ENCODE data around the gene UBFD1.
"Not testable (repeated sequence)": the region's sequence is repeated elsewhere in the genome, so short reads cannot be mapped to it uniquely, and the experiment has no call there.

Gene UBFD1

DNA sequence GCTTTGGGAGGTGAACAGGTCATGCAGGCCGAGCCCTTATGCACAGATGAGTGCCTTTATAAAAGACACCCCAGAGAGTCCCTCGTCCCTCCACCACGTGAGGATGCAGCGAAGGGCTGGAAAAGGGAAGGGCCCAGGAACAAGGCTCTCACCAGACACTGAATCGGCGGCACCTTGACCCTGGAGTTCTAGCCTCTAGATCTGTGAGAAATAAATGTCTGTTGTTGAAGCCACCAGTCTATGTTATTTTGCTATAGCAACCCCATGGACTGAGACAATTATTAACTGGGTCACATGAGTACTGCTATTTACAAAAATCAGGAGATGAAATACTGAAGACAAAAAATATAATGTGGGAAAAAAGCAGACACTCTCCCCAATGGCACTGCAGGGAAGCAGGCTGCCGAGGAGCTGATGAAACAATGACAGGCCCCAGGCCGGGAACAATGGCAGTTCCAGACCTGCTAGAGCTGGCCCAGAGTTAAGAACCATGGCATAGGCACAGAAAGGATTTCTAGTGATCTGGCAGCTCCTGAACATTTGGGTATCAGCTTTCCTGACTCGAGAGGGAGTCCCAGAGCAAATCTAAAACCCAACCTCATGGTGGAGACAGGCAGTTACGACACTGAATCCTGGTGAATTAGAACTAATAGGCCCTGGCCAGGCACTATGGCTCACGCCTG, 29.4 kb upstream of the UBFD1 start:
- DNase-seq = no peak

DNA sequence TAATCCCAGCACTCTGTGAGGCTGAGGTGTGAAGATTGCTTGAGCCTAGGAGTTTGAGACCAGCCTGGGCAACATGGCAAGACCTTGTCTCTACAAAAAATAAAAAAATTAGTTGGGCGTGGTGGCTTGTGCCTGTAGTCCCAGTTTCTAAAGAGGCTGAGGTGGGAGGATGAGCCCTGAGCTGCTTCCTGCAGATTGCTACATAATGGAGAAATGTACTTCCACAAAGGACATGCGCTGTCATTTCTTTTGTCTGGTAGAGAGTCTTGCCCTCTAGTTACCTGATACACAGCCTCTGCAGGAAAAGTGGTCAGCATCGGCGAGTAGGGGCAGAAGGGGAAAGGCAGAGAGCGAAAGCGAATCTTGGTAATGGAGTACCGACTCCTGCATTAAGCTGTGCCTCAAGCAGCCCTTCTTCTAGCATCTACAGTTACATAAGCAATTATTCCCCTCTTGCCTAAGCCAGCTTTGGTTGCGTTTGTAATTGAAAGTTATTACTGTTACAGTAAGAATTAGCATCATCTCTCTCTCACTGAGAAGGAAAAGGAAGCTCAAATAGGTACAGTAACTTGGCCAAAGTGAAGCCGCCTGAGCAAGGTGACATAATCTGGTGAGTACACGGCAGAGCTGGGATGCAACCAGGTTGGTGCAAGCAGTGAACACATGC, 28.8 kb upstream of the UBFD1 start:
- DNase-seq = no peak

DNA sequence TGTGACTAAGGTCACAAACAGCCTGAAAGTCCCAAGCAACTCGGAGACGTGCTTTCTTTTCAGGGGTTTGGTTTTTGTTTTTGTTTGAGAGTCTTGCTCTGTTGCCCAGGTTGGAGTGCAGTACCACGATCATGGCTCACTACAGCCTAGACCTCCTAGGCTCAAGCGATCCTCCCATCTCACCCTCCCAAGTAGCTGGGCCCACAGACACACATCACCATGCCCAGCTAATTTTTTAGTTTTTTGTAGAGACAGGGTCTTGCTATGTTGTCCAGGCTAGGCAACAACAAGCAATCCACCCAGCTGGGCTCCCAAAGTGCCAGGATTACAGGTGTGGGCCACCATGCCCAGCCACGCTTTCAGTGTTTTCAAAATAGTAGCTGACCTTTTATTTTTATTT, 27.5 kb upstream of the UBFD1 start:
- DNase-seq = no peak

DNA sequence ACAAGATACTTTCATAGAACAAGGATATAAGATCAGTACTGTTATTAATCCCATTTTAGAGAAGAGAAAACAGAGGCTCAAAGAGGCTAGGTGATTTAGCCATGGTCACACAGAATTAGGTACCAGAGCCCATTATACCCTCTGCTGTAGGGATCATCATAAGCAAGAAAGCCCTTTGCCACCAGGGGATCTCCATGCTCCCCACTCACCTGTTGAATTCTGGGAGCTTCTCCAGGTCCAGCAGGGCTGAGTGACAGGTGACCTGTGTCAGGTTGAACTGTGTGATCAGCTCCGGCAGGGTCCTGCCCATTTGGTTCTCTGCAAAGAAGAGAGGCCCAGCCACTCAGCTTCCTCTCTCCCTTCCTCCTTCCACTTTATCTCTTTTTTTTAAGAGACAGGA, 25.1 kb upstream of the UBFD1 start:
- no peak for DNase-seq

DNA sequence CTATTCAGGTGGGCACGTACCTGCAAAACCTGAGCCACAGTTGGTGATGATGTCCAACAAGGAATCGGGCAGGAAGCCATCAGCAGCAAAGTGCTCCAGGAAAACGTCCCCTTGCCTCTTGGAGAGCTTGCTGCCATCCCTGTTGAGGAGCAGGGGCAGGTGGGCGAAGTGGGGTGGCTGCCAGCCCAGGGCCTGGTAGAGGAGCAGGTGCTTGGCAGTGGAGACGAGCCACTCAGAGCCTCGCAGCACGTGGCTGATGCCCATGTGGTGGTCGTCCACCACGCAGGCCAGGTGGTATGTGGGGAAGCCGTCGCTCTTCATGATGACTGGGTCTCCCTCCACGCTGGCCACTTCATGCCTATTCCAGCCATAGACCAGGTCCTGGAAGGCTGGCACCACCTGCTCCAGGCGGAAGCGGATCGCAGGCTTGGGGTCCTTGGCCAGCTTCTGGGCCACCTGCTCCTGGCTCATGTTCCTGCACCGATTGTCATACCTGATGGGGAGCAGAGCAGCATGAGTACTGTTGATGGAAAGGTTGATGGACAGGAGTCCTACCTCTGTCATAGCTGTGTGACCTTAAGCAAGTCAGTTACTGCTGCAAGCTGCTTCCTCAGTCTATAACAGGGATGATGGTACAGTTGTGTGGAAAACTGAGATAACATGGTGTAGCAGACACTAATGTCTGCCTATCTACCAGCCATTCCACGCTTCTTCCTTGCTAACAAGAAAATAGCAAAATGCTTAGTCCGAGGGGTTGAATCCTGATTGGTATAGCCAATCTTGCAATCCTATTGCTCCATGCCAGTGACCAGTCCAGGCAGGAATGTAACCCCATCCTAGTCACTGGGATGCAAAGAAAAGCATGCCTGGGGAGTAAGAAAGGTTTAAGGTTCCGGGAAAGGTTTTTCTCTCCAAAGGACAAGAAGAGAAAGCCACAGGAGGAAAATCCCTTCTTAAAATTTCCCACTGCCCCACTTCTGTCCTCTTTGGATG, 22.4 kb upstream of the UBFD1 start:
- no peak for DNase-seq

DNA sequence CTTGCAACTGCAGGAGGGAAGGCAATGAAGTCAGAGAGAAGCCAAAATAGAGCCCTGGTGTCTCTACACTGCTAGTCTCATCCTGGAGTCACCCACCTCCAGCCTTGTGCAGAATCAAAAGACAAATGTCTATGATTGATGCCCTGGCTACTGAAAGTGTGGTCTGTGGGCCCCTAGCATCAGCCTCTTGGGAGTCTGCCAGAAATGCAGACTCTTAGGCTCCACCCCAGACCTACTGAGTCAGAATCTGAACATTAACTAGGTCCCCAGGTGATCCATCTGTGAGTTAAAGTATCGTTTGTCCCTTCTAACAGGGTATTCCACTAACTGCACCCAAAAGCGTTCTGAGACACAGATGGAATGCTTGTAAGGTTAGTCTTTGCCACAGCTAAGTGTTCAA, 21.6 kb upstream of the UBFD1 start:
- DNase-seq = no peak

DNA sequence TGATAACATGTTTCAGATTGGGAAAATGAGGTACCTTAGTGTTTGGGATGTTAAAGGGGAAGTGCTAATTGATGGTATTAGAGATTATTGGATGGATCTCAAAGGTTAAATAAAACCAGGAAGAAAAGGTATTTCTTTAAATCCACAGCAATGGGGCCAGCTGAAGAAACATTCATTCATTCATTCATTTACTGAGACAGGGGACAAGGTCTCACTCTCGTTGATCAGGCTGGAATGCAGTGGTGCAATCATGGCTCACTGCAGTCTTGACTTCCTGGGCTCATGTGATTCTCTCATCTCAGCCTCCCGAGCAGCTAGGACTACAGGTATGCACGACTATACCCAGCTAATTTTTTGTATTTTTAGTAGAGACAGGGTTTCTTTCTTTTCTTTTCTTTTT, 20.1 kb upstream of the UBFD1 start:
- DNase-seq = no peak

DNA sequence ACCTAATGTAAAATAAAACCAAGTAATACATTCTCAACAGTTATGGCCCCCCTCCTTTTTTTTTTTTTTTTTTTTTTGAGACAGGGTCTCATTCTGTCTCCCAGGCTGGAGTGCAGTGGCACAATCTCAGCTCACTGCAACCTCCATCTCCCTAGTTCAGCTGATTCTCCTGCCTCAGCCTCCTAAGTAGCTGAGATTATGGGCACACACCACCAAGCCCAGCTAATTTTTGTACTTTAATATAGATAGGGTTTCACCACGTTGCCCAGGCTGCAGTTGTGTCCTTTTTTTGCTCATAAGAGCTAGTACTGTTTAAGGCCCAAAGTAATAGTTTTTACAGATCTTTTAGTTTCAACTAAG, 18.6 kb upstream of the UBFD1 start:
- no peak for DNase-seq

DNA sequence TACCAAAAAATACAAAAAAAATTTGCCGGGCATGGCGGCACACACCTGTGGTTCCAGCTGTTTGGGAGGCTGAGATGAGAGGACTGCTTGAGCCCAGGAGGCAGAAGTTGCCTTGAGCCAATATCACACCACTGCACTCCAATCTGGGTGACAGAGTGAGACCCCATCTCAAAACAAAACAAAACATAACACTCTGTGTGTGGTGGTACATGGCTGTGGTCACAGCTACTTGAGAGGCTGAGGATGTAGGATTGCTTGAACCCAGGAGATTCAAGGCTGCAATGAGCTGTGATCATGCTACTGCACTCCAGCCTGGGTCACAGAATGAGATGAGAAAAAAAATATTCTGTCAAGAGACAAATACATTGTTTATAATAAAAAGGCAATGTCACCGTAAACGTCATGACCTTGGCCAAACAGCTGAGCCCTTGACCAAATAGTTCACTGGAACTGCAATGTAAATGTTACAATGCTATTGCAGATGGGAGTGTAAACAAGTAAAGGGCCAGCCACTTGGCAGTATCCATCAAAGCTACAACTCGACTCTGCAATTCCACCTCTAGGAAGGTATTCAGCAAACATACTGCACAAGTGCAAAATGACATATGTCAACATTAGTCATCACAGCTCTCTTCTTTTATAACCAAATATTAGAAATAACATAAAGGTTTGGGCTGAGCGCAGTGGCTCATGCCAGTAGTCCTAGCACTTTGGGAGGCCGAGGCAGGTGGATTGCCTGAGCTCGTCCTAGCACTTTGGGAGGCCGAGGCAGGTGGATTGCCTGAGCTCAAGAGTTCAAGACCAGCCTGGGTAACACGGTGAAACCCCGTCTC, 17.3 kb upstream of the UBFD1 start:
- DNase-seq = no peak

DNA sequence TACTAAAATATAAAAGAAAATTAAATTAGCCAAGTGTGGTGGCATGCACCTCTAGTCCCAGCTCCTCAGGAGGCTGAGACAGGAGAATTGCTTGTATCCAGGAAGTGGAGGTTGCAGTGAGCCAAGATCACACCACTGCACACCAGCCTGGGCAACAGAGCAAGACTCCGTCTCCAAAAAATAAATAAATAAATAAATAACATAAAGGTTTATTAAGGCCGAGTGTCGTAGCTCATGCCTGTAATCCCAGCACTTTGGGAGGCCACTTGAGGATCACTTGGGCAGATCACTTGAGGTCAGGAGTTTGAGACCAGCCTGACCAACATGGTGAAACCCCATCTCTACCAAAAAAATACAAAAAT, 16.7 kb upstream of the UBFD1 start:
- DNase-seq = not testable (repeated sequence)

DNA sequence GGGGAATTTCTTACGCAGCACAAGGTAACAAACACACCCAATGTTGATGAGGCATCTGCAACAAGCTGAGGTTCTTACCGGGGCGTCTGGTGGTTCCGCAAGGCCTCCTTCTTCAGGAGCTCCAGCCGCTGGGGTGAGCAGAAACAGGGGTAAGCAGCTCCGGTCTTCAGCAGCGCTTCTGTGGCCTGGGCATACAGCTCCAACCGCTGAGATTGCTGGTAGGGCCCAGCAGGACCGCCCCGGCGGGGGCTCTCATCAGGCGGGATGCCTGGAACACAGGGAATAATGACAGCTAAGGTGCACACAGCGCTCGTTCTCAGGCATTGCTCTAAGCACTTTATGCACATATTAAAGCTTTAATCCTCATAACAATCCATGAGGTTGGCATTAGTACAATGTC, 13.1 kb upstream of the UBFD1 start:
- DNase-seq = no peak

DNA sequence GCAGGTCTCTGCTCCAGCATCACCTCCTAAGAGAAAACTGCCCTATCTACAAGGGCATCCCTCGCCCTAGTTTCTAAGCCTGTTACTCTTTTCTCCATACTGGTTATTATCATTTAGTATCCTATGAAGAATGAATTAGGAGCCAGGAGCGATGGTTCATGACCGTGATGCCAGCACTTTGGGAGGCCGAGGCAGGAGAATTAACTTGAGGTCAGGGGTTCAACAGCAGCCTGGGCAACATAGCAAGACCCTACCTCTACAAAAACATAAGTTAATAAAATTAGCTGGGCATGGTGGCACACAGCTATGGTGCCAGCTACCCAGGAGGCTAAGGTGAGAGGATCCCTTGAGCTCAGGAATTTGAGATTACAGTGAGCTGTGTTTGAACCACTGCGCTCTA, 7.6 kb upstream of the UBFD1 start:
- no peak for DNase-seq

DNA sequence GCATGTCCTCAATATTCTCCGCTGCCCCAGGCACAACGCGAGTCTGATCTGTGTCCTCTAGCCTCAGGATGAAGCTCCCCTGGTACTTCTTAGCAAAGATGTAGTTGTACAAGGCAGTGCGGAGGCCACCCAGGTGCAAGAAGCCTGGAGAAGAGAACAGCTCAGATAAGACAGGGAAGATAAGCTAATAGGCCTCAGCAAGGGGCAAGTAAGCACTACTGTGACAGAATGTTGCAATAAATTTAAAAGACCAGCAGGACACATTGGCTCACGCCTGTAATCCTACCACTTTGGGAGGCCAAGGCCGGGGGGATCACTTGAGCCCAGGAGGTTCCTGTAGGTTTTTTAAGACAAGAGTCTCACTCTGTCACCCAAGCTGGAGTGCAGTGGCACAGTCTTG, 5.4 kb upstream of the UBFD1 start:
- no peak for DNase-seq

DNA sequence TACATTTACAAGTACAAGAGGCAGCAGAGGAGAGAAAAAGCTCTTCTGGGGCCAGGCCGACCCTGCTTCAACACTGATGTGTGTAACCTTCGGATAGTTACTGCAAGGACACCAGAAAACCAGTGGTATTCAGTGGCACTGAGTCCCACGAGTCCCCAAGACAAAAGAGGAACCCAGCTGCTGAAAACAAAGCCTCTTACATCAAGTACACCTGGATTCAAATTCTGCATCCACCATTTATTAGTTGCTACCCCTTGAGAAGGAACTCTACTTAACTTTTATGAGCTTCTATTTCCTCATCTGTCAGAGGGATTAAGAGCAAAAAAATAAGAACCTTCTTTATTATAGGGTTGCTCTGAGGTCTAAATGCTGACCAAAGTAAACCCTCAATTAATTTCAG, 3.0 kb upstream of the UBFD1 start:
- no peak for DNase-seq

DNA sequence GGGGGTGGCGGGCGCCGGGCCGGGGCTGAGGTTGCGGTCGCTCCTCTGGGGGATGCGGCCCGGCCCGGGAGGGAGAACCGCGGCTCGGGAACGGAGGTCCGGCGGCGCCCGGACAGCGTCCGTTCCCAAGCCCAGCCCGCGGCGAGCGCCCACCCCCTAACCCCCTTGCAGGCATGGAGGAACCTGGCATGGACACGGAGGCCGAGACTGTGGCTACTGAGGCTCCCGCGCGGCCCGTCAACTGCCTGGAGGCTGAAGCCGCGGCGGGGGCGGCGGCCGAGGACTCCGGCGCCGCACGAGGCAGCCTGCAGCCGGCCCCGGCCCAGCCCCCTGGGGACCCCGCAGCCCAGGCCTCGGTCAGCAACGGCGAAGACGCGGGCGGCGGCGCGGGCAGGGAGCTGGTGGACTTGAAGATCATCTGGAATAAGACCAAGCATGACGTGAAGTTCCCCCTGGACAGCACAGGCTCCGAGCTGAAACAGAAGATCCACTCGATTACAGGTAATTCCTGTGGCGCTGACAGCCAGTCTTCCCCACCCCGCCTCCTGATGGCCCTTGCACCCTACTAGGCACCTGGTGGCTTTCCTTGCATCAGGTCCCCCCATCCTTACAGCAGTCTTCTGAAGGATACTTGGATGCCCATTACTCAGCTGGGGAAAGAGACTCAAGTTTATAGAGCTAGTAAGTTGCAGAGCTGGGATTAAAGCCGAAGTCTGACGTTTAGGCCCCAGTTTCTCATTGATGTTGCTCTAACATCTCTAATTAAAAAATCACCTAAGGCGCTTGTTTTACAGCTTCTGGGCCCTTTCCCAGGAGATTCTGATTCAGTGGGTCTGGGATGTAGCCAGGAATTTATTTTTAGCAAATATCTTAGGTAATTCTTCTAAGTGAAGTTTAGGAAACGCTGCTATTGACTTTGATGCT, 514 bp downstream of the UBFD1 start:
- no peak for DNase-seq

DNA sequence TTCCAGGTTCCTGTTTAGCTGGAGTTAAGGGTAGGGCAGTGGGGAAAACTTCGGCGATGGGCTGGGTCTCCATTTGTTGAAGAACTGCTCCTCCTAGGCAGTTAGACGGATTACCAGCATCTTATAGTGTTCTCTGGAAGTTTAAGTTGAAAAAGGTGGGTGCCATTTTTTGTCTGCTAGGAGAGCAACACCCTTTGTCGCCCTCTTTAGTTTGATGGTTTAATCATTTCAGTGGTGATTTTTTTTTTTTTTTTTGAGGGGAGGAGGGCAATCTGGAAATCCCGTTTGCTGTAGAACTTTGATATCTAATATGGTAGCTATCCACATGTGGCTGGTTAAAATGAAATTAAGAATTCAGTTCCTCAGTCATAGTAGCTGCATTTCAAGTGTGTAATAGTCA, 4.1 kb downstream of the UBFD1 start:
- no peak for DNase-seq

DNA sequence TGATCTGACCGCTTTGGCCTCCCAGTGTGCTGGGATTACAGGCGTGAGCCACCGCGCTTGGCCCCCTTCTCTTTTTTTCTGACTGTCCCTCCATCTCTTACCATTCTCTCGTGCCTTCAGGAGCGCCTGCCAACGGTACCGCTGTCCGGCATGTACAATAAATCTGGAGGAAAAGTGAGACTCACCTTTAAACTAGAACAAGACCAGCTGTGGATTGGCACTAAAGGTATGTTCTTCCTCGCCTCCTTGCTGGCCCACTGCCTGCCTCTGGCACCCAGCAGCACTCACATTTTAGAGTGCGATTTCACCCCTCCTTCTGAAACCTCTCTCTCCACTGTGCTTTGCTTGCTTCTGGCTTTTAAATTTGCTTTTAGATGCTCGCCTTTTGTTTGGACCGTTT, 5.0 kb downstream of the UBFD1 start:
- DNase-seq = no peak

DNA sequence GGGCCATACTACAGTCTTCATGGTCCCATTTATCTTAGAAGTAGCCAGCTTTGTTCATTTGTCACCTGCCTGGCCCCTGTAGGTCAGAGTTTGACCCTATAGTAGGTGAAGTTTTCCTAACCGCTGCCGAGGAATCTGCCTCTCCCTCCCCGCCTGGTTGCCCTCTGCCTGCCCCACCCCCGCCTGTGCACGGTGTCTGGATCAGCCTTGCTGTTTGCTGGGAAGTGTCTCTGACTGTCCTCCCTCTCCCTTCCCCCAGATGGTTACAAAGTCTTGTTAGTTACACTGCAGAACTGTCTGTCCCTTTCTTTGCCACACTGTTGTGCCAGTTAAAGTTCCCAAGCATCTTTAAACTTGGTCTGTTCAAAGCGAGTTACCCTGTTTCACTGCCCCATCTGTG, 5.7 kb downstream of the UBFD1 start:
- DNase-seq = no peak

DNA sequence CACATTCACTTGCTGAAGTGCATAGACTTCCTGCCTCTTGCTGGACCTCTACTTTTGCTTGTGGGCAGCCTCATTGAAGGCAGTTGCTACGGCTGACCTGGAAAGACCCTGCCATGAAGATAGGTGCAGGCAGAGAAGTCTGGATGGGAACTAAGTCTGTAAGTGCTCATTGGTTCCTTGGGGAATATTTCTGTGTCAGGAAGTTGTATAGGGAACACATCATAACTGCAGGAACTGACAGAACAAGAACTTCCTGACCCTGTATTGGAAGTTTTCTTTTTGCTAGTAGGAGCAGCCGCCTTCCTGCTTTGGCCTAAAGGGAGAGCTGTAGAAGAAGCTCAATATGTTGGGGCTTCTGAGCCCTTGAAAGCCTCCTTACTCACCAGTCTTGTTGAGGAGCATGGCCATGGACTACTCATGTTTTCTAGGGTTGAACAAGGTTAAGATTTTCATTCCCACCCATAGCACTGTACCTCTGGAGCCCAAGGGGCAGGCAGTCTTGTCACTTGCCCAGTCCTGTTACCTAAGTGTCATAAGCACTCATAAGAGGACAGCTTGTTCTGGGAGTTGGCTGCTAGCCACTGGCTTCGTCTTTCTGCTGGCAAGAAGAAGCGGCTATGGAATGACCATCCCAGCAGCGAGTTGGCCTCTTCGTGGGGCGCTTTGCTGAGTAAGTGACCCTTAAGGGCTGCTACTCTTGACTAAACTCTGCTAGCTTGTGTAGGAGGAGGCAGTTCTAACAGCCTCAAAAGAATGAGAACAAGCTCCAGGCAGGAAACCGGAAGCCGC, 7.2 kb downstream of the UBFD1 start:
- no peak for DNase-seq

DNA sequence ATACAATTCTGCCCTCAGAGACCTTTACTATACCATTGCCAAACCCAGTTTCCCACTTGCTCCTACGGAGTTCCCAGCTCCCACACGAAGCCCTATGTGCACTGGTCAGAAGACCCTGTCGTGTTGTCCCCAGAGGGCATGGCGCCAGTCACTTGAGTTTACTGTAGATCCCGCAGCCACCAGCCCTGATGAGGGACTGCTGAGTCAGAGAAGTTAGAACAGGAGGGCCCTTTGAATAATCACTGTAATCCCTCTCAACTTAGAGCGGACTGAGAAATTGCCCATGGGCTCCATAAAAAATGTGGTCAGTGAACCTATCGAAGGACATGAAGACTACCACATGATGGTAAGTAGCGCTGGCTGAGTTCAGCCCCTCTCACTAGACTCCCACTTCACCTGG, 9.2 kb downstream of the UBFD1 start:
- DNase-seq = no peak

DNA sequence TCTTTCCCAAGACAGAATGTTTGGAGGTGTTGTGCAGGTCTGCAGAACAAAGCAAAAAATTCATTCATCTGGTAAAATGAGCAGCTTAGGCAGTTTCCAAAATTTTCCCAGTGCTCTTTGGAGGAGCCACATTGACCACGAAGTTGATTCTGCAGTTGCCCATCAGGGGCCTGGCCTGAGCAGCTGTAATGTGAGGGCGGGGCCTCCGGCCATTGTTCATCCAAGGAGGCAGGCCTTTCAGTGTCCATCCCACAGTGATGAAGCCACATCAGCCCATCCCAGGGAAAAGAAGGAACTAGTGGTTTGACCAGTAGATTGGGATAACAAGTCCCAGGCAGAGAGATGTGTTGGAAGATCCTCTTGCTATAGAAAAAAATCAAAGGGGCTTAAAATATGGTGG, 10.1 kb downstream of the UBFD1 start:
- no peak for DNase-seq

Data from CD4-positive, alpha-beta T cell treated with Interleukin-1 beta for 1 hour (primary cell).